Vagina (tissue), 2 donors: ENCODE measurements around the gene CLCNKA. TPM values are rescaled to one million over a fixed set of nuclear protein-coding genes. Genes with fewer than 3 reads are reported as not detected.

Source experiments
- DNase-seq, 2 donors: peaks; one replicate each; pipeline ENCODE4 v3.0.0-alpha.2; 2017; ENCODE audit errors: extremely low spot score in 2 of 2
- H3K27ac ChIP-seq: fragments of 200-600 bp; sonication (generic); one replicate; pipeline ENCODE4 v1.5.1; 2019
- H3K27me3 ChIP-seq: fragments of 200-600 bp; sonication (generic); one replicate; pipeline ENCODE4 v1.5.1; 2019
- H3K36me3 ChIP-seq, 2 donors: fragments of 200-600 bp; sonication (generic); one replicate each; pipeline ENCODE4 v1.5.1; 2017 to 2019
- H3K4me1 ChIP-seq: fragments of 200-600 bp; sonication (generic); one replicate; pipeline ENCODE4 v1.5.1; 2019
- H3K4me3 ChIP-seq, 2 donors: fragments of 200-600 bp; sonication (generic); 1 replicate in 1 of 2; 2 replicates in 1 of 2; pipeline ENCODE4 v1.5.1; 2016 to 2019
- H3K9me3 ChIP-seq: fragments of 200-600 bp; sonication (generic); one replicate; pipeline ENCODE4 v1.5.1; 2019
- CTCF ChIP-seq, 3 experiments: fragments of 450-650 bp in 2 of 3; fragments of 200-600 bp in 1 of 3; sonication (generic) in 1 of 3; IDR thresholded peaks; one replicate each; pipeline ENCODE4 v1.5.1; 2017 to 2019; ENCODE audit warnings: antibody characterized with exemption in 3 of 3, mild to moderate bottlenecking in 2 of 3, moderate library complexity in 2 of 3
- POLR2A ChIP-seq, 2 donors: fragments of 450-650 bp; IDR thresholded peaks; one replicate each; pipeline ENCODE4 v1.6.1; 2017; ENCODE audit warnings: antibody characterized with exemption in 2 of 2, mild to moderate bottlenecking in 2 of 2, moderate library complexity in 2 of 2
- POLR2AphosphoS5 ChIP-seq, 2 donors: sonication (generic); formaldehyde crosslinking; IDR thresholded peaks; one replicate each; pipeline ENCODE4 v1.9.0; 2017; ENCODE audit warnings: antibody characterized with exemption in 2 of 2, mild to moderate bottlenecking in 2 of 2, low read depth in 1 of 2; ENCODE audit not compliant: insufficient read depth in 1 of 2
- intact Hi-C: fragments of 100-400 bp; cut with DNase I; formaldehyde crosslinking; loops from one replicate; pipeline ENCODE4 v1.15.1; 2023
- total RNA-seq: library from RNA; depleted of rRNA; stranded (reverse); fragments of >200 nt; gene quantifications from one replicate; pipeline ENCODE4 v1.2.3, GENCODE V29; 2016

Gene CLCNKA
- total RNA-seq, 1 donor from 2014 or later = 0.25 TPM

DNA sequence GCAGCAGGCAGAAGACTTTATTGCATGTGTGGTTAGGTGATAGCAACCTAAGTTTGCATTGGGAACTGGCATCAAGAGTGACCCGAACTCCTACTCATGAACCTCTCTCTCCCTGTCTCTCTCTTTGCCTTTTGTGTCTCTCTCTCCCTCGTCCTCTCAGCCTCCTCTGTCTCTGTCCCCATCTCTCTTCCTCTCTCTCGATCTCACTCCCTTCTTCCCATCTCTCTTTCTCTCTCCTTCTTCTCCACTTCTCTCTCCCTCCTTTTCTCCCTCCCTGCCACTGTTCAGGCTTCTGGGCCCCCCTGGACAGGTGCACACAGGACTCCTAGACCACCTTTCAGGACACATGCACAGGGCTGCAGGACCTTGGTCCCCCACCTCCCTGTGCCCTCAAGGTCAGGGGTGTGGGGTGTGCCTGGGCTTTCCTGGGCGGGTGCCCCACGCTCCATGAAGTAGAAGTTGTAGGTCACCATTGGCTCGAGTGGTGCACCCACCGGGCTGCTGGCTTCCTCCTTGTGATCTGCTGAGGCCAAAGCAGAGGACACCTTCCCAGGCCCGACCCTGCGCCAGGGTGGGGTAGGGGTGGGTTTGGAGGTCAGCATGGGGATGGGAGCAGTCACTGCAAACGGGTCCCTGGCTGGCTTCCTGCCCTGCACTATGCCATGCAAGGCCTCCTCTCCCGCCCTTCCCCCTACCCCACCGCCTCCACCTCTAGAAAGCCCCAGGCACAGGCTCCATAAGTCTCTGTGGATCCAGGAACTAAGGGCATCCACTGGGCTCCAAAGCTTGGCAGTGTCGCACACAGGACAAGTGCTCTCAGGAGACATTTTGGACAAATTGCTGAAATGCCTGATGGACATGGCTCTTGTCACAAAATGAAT, 32.7 kb upstream of the CLCNKA start:
- Histone ChIP-seq H3K36me3 (no peaks in the 10 kb centered on the region), H3K4me3 (no peak overlapping the region), H3K27me3 (no peaks in the 10 kb centered on the region), H3K9me3 (no peaks in the 10 kb centered on the region), H3K27ac (no peak overlapping the region), H3K4me1 (no peaks in the 10 kb centered on the region)
- intact Hi-C loops = no loop called here
- no peak for DNase-seq
- no peak for TF ChIP-seq CTCF (IDR thresholded peaks at IDR 0.05)
- no peak for TF ChIP-seq POLR2AphosphoS5 (IDR thresholded peaks at IDR 0.05; ENCODE audit: insufficient read depth in 1 of 2, low read depth in 1 of 2)
- TF ChIP-seq POLR2A (IDR thresholded peaks at IDR 0.05) = no peak

- no peaks in the 10 kb centered on the region for H3K4me1 ChIP-seq
- H3K9me3 ChIP-seq = no peaks in the 10 kb centered on the region
- H3K4me3 ChIP-seq = no peak overlapping the region
- H3K27me3 ChIP-seq = no peaks in the 10 kb centered on the region
- intact Hi-C loops = loop anchor here (5.0 kb wide), 1 partner anchor 177 kb away; no protein-coding TSS in a partner anchor
- H3K36me3 ChIP-seq = no peaks in the 10 kb centered on the region
- DNase-seq = no peak
- no peak overlapping the region for H3K27ac ChIP-seq
- TF ChIP-seq CTCF (IDR thresholded peaks at IDR 0.05) = no peak
- TF ChIP-seq POLR2AphosphoS5 (IDR thresholded peaks at IDR 0.05; ENCODE audit: insufficient read depth in 1 of 2, low read depth in 1 of 2) = no peak
- no peak for TF ChIP-seq POLR2A (IDR thresholded peaks at IDR 0.05)
Measured at GRCh38 chr1:15989776-15990175, 32.1 kb upstream of the CLCNKA start.

- Histone ChIP-seq H3K27ac (no peak overlapping the region), H3K27me3 (no peaks in the 10 kb centered on the region), H3K9me3 (no peaks in the 10 kb centered on the region), H3K36me3 (no peaks in the 10 kb centered on the region), H3K4me3 (no peak overlapping the region), H3K4me1 (no peaks in the 10 kb centered on the region)
- no peak for TF ChIP-seq POLR2AphosphoS5 (IDR thresholded peaks at IDR 0.05; ENCODE audit: insufficient read depth in 1 of 2, low read depth in 1 of 2)
- no peak for TF ChIP-seq POLR2A (IDR thresholded peaks at IDR 0.05)
- no peak for TF ChIP-seq CTCF (IDR thresholded peaks at IDR 0.05)
- DNase-seq = no peak
- intact Hi-C loops = loop anchor here (5.0 kb wide), 1 partner anchor 179 kb away; no protein-coding TSS in a partner anchor
Measured at GRCh38 chr1:15991427-15992186, 30.2 kb upstream of the CLCNKA start.

DNA sequence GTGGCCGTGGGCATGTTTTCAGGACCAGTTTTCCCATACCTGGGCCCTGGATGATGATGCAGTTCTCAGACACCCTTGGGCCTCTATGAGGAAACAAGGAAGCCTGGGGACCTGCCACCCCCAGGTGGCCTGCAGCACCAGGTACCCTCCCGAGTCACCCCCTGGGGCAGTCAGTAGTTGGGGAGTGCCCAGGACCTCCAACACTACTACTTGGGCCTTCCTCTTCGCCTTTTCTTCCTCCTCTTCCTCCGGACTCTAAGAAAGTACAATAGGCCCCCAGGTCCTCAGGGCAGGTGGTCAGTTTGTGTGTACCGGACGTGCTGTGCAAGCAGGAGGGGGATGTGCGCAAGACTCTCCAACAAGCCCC, 29.7 kb upstream of the CLCNKA start:
- no peak overlapping the region for H3K4me3 ChIP-seq
- TF ChIP-seq POLR2AphosphoS5 (IDR thresholded peaks at IDR 0.05; ENCODE audit: insufficient read depth in 1 of 2, low read depth in 1 of 2) = no peak
- TF ChIP-seq CTCF (IDR thresholded peaks at IDR 0.05) = no peak
- no peaks in the 10 kb centered on the region for H3K36me3 ChIP-seq
- H3K4me1 ChIP-seq = no peaks in the 10 kb centered on the region
- H3K9me3 ChIP-seq = no peaks in the 10 kb centered on the region
- intact Hi-C loops = loop anchor here (5.0 kb wide), 1 partner anchor 180 kb away; no protein-coding TSS in a partner anchor
- no peak overlapping the region for H3K27ac ChIP-seq
- H3K27me3 ChIP-seq = no peaks in the 10 kb centered on the region
- DNase-seq = no peak
